HCT116 (cell line): ENCODE data around the gene CMIP. TPM values are rescaled to one million over a fixed set of nuclear protein-coding genes. Genes with fewer than 3 reads are reported as not detected.

Source experiments
- ATAC-seq: fragments of 200-7000 bp; cut with Tn5 transposase; 2 replicates; pipeline ENCODE4 v1.9.1; 2020; ENCODE audit warnings: mild to moderate bottlenecking, moderate library complexity
- BruUV-seq: library from RNA; stranded (reverse); fragments of 400-500 nt; replicated peaks from 2 replicates; lab custom pipeline; 2021; lab: Mats Ljungman, UMichigan
- CTCF ChIA-PET: fragments of 300-600 bp; sonication (Branson Sonifier 250); formaldehyde crosslinking; loops from one replicate; lab custom pipeline; 2021; ENCODE audit warnings: antibody characterized with exemption; lab: Charles Lee
- POLR2A ChIA-PET: fragments of 300-600, 350-600 bp; sonication (Branson Sonifier 250); formaldehyde crosslinking; loops from one replicate; lab custom pipeline; 2021; ENCODE audit warnings: antibody characterized with exemption; lab: Charles Lee
- RAD21 ChIA-PET, 2 experiments: fragments of 300-600 bp; sonication (Branson Sonifier 250); formaldehyde crosslinking; loops; one replicate each; lab custom pipeline; 2023; ENCODE audit warnings: low total read pairs in 2 of 2; ENCODE audit not compliant: uncharacterized antibody in 2 of 2, unreplicated experiment in 2 of 2, low non-redundant PET in 1 of 2; lab: Charles Lee
- DNase-seq: peaks from one replicate; pipeline ENCODE4 v3.0.0-alpha.2; 2010; ENCODE audit warnings: low read depth, low spot score
- H2AFZ ChIP-seq: fragments of 200-600 bp; shearing (Covaris generic), sonication (generic); 2 replicates; pipeline ENCODE4 v1.6.1; 2017; ENCODE audit warnings: low read depth, mixed run types, mixed read lengths, antibody characterized with exemption, low read length; ENCODE audit not compliant: poor library complexity, severe bottlenecking
- H3K27ac ChIP-seq: 2 replicates; pipeline ENCODE4 v1.5.1; 2012; ENCODE audit warnings: low read depth, low read length
- H3K27me3 ChIP-seq: fragments of 200-600 bp; sonication (generic); 2 replicates; pipeline ENCODE4 v1.6.1; 2016; ENCODE audit warnings: mixed run types, low read length, mixed read lengths; ENCODE audit not compliant: insufficient read depth
- H3K36me3 ChIP-seq, 2 experiments: fragments of 200-500 bp in 1 of 2; fragments of 200-600 bp in 1 of 2; sonication (Bioruptor generic) in 1 of 2; sonication (generic) in 1 of 2; 2 replicates each; pipeline versions ENCODE4 v1.5.1 to v1.6.1; 2014 to 2016; ENCODE audit warnings: low read length in 2 of 2, inconsistent platforms in 1 of 2, mixed read lengths in 1 of 2, mixed run types in 1 of 2; ENCODE audit not compliant: insufficient read depth in 2 of 2, control insufficient read depth in 1 of 2
- H3K4me1 ChIP-seq, 2 experiments: fragments of 200-600 bp in 1 of 2; sonication (generic) in 1 of 2; 2 replicates each; pipeline versions ENCODE4 v1.5.1 to v1.6.1; 2012 to 2017; ENCODE audit warnings: low read length in 2 of 2, inconsistent platforms in 1 of 2, mild to moderate bottlenecking in 1 of 2, mixed read lengths in 1 of 2, mixed run types in 1 of 2, moderate library complexity in 1 of 2; ENCODE audit not compliant: insufficient read depth in 2 of 2, control insufficient read depth in 1 of 2
- H3K4me2 ChIP-seq: fragments of 200-600 bp; sonication (generic); 2 replicates; pipeline ENCODE4 v1.6.1; 2017; ENCODE audit warnings: mixed run types, low read length, mixed read lengths
- H3K4me3 ChIP-seq, 2 experiments: fragments of 200-600 bp in 1 of 2; sonication (generic) in 1 of 2; replicated peaks in 1 of 2; 2 replicates each; pipeline ENCODE4 v1.5.1; 2011 to 2016; ENCODE audit warnings: low read length in 2 of 2, control low read depth in 1 of 2, low read depth in 1 of 2, mild to moderate bottlenecking in 1 of 2, mixed read lengths in 1 of 2, mixed run types in 1 of 2
- H3K79me2 ChIP-seq: fragments of 200-600 bp; sonication (generic); 2 replicates; pipeline ENCODE4 v1.6.1; 2017; ENCODE audit warnings: mild to moderate bottlenecking, mixed run types, low read length, moderate library complexity, mixed read lengths; ENCODE audit not compliant: insufficient read depth
- H3K9ac ChIP-seq: fragments of 200-600 bp; sonication (generic); 2 replicates; pipeline ENCODE4 v1.6.1; 2016; ENCODE audit warnings: low read length, mixed read lengths
- H3K9me2 ChIP-seq: fragments of 200-600 bp; sonication (generic), shearing (Covaris generic); 2 replicates; pipeline ENCODE4 v1.6.1; 2017; ENCODE audit warnings: mixed run types, mild to moderate bottlenecking, moderate library complexity; ENCODE audit not compliant: insufficient read depth
- H3K9me3 ChIP-seq, 2 experiments: fragments of 200-500 bp in 1 of 2; fragments of 200-600 bp in 1 of 2; sonication (Bioruptor generic) in 1 of 2; sonication (generic) in 1 of 2; 2 replicates each; pipeline ENCODE4 v1.6.1; 2014 to 2017; ENCODE audit warnings: low read length in 2 of 2, mixed read lengths in 2 of 2, inconsistent platforms in 1 of 2, low read depth in 1 of 2, mild to moderate bottlenecking in 1 of 2, mixed run types in 1 of 2, moderate library complexity in 1 of 2; ENCODE audit not compliant: control insufficient read depth in 1 of 2, insufficient read depth in 1 of 2
- H4K20me1 ChIP-seq: fragments of 200-600 bp; sonication (generic), shearing (Covaris generic); 2 replicates; pipeline ENCODE4 v1.6.1; 2017; ENCODE audit warnings: mixed run types, mild to moderate bottlenecking, moderate library complexity; ENCODE audit not compliant: insufficient read depth
- CEBPB ChIP-seq: IDR thresholded peaks from 2 replicates; pipeline ENCODE4 v1.6.1; 2012; ENCODE audit warnings: low read depth
- CTCF ChIP-seq, 3 experiments: fragments of 200-600 bp in 1 of 3; sonication (generic) in 1 of 3; IDR thresholded peaks in 2 of 3; conservative IDR thresholded peaks in 1 of 3; 2 replicates each; pipeline ENCODE4 v1.5.1; 2012 to 2017; ENCODE audit warnings: low read depth in 2 of 3, low read length in 2 of 3, antibody characterized with exemption in 1 of 3, borderline replicate concordance in 1 of 3, control low read depth in 1 of 3, mild to moderate bottlenecking in 1 of 3, mixed read lengths in 1 of 3, mixed run types in 1 of 3, moderate library complexity in 1 of 3; ENCODE audit not compliant: insufficient read depth in 1 of 3
- FOSL1 ChIP-seq: IDR thresholded peaks from 2 replicates; pipeline ENCODE4 v1.6.1; 2012; ENCODE audit warnings: low read depth
- RAD21 ChIP-seq: IDR thresholded peaks from 2 replicates; pipeline ENCODE4 v1.6.1; 2012; ENCODE audit warnings: low read depth, mild to moderate bottlenecking
- SP1 ChIP-seq: IDR thresholded peaks from 2 replicates; pipeline ENCODE4 v1.6.1; 2012; ENCODE audit warnings: low read depth
- YY1 ChIP-seq: IDR thresholded peaks from 2 replicates; pipeline ENCODE4 v1.6.1; 2011; ENCODE audit warnings: low read length, low read depth, moderate library complexity, mild to moderate bottlenecking; ENCODE audit not compliant: insufficient replicate concordance; ENCODE audit errors: extremely low read depth
- ZBTB33 ChIP-seq: IDR thresholded peaks from 2 replicates; pipeline ENCODE4 v1.6.1; 2011; ENCODE audit warnings: mild to moderate bottlenecking, low read length, moderate library complexity; ENCODE audit not compliant: insufficient replicate concordance; ENCODE audit errors: extremely low read depth
- intact Hi-C: fragments of 100-400 bp; cut with micrococcal nuclease; formaldehyde crosslinking; loops from 2 replicates; pipeline ENCODE4 v1.10.0; 2022
- total RNA-seq: library from RNA; stranded (reverse); gene quantifications from one replicate; pipeline ENCODE4 v1.2.1, GENCODE V29; 2021; ENCODE audit not compliant: unreplicated experiment

The CMIP gene
- total RNA-seq, 1 experiment from 2014 or later = 64.6 TPM

DNA sequence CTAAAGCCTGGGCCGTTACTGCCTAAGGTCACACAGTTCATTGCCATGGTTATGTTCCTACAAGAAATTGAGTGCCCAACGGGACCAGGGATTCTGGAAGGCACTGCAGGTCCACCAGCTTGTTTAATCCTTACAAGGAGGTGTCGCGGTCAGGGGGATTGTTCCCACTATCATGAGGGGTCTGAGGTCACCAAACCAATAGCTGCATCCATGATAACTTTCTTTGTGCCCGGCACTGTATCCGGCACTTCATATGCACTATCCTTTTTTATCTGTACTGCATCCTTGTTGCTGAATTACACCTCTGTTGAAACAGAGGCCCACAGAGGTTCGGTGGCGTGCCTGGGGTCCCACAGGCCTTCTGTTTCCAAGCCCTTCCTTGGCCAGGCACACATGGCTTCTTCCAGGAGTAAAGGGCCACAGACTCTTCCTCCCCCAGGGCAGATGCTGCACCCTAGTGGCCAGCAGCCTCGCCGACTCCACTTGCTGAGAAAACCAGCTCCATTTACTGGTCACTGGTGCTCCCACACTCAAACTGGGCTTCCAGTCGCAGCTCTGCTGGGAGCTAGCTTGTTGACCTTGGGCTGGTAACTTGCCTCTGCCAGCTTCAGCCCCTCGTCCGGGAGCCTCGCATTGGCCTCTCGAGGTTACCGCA is 252.5 kb downstream of the CMIP start:
- peak; percentile 89 to 96 (median 96) for TF ChIP-seq CTCF (IDR thresholded peaks at IDR 0.05 in 2 of 3, conservative IDR thresholded peaks at IDR 0.05 in 1 of 3; ENCODE audit: borderline replicate concordance in 1 of 3, insufficient read depth in 1 of 3, low read depth in 2 of 3, low read length in 2 of 3)
- TF ChIP-seq FOSL1 = no peak
- no peak for TF ChIP-seq SP1
- peak; percentile 98 for TF ChIP-seq RAD21
- peak; percentile 47 for TF ChIP-seq YY1
- no peak for TF ChIP-seq ZBTB33
- TF ChIP-seq CEBPB = no peak
- BruUV-seq = no TSS peak
- Histone ChIP-seq H3K4me3 (no peak overlapping the region), H3K4me2 (no peak overlapping the region), H3K27ac (no peak overlapping the region), H3K4me1 (peaks cover 0 to 20% of the 10 kb centered on the region in 2 experiments; a peak in 2 of 4 replicates), H3K79me2 (no peaks in the 10 kb centered on the region), H3K9me2 (no peaks in the 10 kb centered on the region), H2AFZ (no peak overlapping the region), H3K9ac (no peak overlapping the region), H3K36me3 (peaks cover 16 to 18% of the 10 kb centered on the region in 2 experiments; a peak in 3 of 4 replicates), H3K9me3 (no peaks in the 10 kb centered on the region), H3K27me3 (no peaks in the 10 kb centered on the region), H4K20me1 (no peaks in the 10 kb centered on the region)
- ATAC-seq (peak; percentile 84), DNase-seq (peak; percentile 51)
- intact Hi-C loops = loop anchor here (1.0 kb wide), 3 partner anchors 74 to 331 kb away; no protein-coding TSS in a partner anchor
- ChIA-PET CTCF (interaction anchor here (0.6 to 1.9 kb wide), 24 partner anchors 13 to 554 kb away, joined by 3 to 28 read pairs (median 4); no protein-coding TSS in a partner anchor), POLR2A (no interaction called here), RAD21 (interaction anchor here in 1 of 2 experiments (0.8 kb wide), 1 partner anchor 74 kb away, joined by 3 read pairs; no protein-coding TSS in a partner anchor)
